Posterior vena cava (tissue), 2 donors: Measurements from ENCODE around the gene GTF2F2. TPM values are rescaled to one million over a fixed set of nuclear protein-coding genes. Genes with fewer than 3 reads are reported as not detected.

Experiments
- DNase-seq: peaks from one replicate; pipeline ENCODE4 v3.0.0-alpha.2; 2020; ENCODE audit warnings: low spot score
- intact Hi-C, 2 donors: fragments of 100-400 bp; cut with DNase I; formaldehyde crosslinking; loops; one replicate each; pipeline versions ENCODE4 v1.14.1 to v1.14.2; 2022 to 2023
- total RNA-seq, 2 donors: library from RNA; stranded (reverse); fragmentation: NEBNext Ultra II Directional; extraction: Animal tissue kit (Norgen Biotek cat#: 25700); gene quantifications; one replicate each; pipeline ENCODE4 v1.2.1, GENCODE V29; 2021
- donor health status: DM: yes; HTN: yes; CAD: no.
- donor health status: DM: yes; HTN: yes; CAD: no.

Gene GTF2F2
- total RNA-seq, 2 donors from 2014 or later, result 13.0 to 15.9 TPM

DNA sequence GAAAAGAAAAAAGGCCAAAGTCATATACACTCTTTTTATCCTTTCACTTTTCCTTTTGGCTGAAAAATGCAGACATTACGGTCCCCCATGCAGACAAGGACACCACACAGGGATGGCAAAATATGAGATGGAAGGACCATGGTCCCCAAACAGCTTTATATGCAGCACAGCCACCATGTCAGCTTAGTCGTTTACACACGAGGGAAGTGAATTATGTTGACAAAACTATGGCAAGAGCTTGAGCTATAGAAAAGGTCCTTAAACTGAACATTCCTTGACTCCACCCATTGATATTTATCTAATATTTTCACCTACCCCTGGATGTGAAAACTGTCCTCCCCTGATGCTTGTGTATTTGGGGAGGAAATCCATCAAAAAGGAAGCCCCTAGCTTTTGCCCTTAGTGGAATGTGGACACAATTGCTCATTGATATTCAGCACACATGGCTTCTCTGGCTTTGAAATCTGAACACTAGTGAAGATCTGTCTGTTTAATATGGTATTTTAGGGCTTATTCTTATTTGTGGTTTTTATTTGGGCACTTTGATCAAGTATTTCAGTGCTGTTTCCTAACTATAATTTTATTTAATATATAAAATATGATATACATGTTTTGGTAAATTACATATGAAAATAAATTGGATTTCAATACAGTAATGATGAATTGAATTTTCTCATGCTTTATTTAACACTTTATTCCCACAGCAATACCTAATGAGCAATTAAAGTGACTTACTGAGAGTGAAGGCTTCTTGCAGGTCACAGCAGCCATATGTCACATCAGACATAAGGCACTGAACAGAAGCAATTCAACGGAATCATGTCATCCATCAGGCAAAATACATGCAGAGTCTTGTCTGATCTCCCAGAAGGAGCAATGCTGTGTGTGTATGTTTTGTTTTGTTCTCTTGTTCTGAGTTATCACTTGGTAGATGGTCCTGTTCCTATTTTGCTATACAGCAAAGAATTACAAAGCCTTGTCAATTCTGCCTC lies 6.8 kb upstream of the GTF2F2 start:
- intact Hi-C loops, result no loop called here
- DNase-seq, result no peak

DNA sequence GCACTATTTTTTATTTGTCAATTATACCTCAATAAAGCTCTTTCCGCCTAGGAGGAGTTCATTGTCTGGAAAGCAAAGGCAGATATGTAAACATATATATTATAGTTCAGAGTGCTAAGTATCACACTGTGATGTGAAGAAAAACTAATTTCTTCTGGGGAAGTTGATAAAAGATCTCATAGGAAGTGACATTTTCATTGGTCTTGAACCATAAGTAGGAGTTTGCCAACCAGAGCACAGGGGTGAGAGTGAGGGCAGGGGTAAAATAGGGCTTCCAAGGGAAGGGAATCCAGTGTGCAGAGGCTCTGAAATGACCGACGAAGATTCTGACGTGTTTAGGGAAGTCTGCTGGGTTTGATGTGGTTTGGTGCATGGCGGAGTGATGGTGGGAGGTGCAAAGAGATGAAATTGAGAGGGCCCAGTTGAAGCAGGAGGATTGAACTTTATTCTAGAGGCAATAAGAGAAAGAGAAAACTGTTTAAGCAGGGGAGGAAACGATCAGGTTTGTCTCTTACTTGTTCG lies 780 bp upstream of the GTF2F2 start:
- intact Hi-C loops, result no loop called here
- no peak for DNase-seq

DNA sequence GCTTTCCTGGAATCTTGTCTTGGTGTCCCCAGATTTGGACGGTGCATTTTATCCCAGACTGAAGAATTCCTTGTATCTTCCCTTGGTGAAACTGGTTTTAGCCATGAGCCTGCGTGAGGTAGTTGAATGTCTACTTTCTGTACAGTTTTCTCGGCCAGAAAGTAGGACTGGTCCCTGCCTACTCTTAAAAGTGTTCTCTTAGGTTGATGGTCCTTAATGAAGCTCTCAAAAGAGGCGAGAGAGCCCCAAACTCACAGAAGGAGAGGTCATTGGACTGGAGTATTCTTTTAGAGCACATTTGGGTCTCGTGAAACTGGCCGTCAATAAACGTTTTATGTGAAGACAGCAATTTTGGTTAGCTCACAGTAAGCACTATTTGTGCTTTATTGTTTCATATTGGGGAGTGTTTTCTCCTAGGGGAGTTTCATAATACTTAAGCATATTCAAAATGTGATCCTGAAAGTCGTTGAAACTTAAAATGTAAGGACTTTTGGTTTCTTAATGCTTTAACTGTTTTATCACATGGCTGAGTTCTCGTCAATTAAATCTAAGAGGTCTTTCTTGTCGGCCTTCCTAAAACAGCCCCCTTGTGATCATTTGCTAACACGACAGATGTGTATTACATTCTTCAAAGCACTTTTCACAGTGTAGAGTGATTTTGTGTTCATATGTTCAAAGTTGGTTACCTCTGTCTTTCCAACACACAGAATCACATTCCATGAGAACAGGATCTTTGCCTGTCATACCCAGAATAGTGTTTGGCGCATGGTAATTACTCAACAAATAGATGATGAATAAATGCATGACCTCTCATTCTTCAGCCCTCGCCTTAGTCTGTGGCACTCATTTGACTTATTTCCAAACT lies 889 bp downstream of the GTF2F2 start:
- intact Hi-C loops, result no loop called here
- no peak for DNase-seq

DNA sequence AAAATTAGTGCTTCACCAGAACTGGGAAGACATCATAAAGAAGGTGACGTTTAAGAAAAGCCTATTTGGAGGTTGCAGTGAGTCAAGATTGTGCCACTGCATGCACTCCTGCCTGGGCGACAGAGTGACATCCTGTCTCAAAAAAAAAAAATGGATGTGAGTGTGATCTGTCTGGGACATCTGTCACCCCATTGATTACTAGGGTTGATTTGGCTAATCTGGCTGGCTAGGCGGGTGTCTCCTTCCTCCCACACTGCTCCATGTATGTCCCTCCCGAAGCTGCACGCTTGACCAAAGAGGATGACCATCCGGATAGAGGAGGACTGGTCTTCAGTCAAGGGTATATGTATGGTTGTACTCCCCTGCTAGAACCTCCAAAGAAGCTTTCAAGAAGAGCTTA lies 2.6 kb downstream of the GTF2F2 start:
- DNase-seq, result no peak
- intact Hi-C loops, result no loop called here

DNA sequence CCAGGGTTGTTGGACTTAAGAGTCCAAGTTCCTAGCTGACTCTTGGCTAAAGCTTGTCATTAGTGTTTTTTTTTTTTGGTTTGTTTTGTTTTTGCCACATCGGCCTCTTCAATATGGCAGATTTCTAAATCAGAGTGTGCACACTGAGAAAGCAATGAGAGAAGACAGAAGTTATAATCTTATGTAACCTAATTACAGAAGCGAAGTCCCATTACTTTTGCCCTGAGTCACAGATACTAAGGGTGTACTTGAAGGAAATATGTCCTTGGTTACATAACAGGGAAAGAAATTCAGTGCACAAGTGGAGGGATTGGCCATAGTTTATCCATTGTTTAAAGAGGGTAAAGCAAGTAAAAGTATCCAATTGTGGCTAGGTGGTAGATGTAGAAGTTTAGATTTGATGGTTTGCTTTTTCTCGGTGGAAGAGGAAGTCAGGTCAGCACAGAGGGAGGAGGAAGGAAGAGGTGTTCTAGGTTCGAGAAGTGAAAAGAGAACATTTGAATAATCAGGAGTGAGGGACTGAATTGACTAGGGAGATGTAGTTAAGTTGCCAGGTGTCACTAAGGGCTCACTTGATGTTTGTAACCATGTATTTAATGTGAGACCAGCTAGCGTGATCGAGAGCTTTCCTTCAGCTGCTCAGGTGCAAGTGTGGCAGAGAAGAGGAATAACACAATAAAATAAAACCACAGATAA lies 12.2 kb downstream of the GTF2F2 start:
- intact Hi-C loops, result no loop called here
- no peak for DNase-seq

DNA sequence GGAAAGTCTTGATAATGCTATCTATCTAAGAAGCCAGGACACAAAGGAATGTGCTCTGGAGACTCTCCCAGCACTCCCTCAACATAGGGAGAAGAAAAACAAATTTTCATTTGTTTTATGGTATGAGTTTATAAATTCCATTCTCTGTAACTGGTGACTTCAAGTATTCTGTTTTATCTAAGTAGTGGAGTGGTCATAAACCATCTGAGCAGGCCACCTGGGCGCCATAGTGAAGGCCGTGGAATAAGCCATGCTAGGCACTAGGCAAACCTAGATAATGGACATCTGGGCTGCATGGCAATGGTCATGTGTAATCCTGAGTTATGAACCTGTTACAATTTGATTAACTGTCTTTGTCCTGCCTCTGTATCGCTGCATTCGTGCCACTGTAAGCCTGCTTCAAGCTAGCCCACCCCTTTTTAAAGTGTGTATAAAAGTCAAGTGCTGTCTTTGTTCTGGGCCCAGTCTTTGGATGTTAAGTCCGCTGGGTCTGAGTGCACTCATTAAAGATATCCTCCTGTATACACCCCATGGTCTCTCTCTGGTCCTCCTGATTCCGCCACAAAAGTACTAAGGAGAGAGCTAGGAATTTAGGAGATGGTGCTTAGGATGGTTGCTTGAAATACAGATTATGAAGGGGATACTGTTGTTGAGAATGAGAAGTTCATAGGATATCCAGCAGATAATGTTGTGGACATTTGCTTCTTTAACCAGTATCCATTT lies 13.2 kb downstream of the GTF2F2 start:
- intact Hi-C loops, result no loop called here
- DNase-seq, result no peak

DNA sequence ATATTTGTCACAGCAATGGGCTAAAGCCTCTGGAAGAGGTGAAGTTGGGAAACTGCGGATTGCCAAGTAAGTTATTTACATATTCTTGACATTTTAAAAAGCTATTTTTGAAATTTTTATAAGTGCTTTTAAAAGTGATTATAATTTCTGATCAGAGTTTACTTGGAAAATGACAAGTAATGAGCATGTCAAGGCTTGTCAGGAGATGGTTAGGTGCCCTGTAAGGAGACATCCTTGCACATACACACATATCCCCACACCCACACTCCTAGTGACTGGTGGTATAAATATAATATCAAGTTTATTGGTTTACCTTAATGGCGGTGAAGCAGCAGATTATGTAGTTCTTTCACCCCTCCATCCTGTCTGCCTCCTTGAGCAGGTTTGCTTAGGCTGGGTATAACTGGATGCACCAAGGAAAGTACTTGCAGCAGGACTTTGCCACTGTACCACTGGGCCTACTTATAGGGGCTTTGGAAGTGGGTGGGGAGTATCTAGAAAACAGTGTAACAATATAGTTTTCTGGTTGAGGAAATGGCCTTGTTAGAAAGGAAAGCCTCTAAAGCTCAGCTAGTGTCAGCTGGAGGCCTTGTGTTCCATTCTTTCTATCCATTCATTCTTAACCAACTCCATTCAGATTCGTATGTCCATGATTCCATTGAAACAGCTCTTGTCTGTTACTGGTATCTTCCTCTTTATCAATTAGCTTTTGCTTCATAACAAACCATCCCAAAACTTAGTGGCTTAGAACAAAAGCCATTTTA lies 16.6 kb downstream of the GTF2F2 start:
- intact Hi-C loops, result no loop called here
- DNase-seq, result no peak

DNA sequence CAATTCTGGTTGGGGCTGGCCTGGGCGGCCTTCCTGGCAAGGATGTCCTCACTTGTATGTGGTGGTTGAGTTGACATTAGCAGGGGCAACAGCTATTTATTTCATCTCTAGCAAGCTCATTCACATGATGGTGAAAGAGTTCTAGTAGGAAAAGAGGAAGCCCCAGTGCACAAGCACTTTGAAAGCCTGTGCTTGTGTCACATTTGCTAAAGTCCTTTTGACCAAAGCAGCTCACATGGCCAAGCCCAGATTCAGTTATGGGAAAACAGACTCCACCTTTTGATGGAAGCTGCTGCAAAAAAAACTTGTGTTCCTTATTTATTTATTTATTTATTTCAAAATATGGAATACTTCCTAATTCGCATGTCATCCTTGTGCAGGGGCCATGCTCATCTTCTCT lies 17.2 kb downstream of the GTF2F2 start:
- intact Hi-C loops, result no loop called here
- no peak for DNase-seq

DNA sequence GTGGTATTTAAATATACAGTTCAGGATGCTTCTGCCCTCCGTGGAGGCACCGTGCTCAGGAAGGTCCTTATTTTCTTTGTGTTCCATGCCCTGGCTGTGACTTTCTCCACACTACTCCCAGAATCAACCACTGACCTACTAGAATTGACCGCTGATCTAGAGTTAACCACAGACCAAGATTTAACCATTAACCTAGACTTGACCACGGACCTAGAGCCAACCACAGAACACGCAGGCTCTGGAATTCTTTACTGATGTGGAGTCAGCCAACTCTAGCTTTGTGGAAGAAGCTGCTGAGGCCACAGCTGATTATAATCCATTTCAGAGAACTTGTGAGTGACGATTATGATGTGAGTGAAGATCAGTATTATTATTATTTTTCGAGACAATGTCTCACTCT lies 18.0 kb downstream of the GTF2F2 start:
- no peak for DNase-seq
- intact Hi-C loops, result no loop called here

DNA sequence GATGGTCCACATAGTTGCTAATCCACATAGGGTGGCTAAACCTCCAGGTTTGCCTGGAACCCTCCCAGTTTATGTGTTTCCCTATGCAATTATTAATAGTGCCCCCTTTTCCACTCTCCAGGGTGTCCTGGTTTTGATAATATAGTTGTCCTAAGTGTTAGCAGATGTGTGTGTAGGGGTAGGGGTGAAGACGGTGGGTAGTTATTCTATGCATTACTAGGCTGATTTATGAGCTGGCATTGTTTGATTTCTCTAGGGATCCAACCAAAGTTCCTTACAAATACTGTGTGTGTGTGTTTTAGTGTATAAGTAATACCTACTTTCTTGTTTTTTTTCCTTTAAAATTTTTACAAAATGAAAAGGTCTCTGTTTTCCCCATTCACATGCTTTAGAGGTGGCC lies 21.1 kb downstream of the GTF2F2 start:
- intact Hi-C loops, result no loop called here
- DNase-seq, result no peak

DNA sequence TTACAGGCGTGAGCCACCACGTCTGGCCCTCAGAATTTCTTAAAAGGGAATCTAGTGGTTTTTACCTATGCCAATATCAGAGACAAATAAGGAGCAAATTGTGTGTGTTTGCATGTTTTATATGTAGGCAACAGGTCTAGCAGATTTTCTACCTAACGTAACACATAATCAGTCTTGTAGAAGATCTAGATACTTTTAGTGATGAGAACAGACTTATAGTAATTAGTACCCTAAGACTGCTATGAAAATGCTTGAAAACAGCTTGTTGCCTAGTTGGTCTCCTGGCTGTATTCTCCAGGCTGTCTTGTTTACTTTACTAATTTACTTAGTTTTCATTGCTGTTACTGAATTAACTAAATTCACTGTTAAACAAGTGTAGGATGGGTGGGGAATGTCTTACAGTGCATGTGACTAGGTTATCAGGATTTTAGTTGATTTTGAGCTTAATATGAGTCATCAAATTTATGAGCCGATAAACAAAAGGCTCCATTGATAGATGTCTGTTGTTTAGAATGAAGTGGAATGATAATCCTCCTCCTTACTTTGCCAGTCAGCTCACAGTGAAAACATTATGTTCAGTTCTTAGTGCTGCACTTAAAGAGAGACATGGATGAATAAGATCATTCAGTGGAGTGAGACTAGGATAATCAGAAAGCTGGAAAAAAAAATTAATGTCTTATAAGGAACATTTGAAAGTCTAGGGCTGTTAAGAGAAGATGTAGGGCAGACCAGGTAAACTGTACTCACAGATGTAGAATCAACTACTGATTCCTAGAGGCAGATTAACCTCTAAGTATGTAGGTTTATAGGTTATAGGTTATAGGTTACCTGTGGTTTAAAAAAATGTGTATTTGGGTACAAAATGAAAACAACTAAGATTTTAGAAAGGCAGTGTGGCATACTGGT lies 22.4 kb downstream of the GTF2F2 start:
- no peak for DNase-seq
- intact Hi-C loops, result no loop called here

DNA sequence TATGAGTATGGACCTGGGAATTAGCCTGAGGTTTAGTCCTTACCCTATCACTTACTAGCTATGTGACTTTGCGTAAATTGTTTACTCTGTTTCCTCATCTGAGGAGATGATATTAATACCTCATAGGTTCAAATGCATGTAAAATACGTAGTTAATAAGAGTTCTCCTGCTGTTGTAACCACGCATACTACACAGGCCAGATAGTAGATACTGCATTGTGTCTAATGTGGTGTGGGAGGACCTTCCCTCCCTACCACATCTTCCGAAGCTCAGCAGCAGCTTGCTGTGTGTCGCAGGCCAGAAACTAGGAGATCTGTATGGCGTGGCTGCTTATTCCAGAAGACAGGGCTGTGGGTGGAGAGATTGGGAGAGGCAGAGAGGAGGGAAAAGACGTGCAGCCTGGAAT lies 23.0 kb downstream of the GTF2F2 start:
- DNase-seq, result no peak
- intact Hi-C loops, result no loop called here

DNA sequence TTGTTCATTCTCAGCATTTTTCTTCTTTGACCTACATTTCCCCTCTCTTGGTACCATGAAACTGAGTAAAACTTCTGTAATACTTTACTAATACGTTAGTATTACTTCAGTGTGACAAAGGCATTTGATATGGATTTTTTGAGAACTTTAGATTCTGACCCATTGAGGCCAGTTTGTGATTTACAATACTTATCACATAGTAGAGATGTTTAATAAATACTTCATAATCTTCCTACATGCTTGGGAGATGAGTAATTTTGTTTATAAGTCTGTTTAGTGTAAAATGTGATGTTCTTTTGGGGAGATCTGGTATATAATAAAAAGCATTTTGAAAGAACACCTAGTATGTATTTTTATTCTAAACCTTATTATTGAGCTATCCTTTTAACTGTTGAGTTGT lies 29.7 kb downstream of the GTF2F2 start:
- intact Hi-C loops, result no loop called here
- DNase-seq, result no peak

DNA sequence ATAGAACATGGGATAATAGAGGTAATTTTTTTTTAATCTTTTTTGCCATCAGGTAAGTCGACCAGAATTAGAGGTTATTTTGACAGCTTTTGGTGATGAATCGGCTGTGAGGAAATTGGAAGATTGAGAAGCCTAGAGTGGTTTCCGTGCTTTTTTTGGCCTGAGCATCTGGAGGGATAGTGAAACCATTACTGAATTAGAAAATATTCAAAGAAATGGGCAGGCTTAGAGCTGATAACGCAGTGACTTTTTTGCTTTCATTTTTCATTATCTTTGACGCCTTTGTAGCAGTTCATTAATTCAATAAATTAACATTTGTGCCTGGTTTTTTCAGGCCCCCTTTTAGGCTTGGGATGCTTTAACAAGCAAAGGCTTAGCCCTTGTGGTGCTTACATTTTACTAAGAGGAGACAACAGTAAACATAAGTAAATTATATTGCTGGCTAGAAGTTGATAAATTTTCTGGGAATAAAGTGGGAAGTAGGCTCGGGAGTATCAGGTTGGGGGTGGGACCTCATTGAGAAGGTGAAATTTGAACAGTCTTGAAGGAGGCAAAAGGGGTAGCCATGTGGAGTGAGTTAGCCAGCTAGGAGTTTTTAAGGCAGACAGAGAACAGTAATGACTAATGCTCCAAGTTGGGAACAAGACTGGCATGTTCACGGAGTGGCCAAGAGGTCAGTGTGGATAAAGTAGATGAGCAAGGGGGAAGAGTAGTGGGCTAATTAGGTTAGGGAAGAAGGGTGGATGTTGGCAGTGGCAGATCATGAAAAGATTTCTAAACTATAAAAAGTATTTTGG lies 36.5 kb downstream of the GTF2F2 start:
- DNase-seq, result no peak
- intact Hi-C loops, result no loop called here

DNA sequence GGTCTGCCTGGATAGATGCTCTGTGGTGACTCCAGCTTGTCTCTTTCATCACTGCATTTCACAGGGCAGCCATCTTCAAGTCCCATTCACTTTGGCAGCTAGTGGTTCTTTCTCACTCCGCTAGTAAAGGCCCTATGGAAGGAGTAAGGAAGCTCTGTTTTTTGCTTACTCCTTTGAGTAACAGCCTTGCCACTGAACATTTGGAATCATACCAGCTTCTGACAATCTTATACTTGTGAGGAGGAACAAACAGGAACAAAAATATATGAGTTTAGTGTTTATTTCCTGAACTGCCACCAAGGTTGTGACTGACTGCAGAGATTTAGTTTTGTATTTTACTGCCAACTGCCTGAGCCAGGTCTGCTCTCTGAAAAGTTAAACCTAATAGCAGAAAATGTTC lies 41.9 kb downstream of the GTF2F2 start:
- no peak for DNase-seq
- intact Hi-C loops, result no loop called here

DNA sequence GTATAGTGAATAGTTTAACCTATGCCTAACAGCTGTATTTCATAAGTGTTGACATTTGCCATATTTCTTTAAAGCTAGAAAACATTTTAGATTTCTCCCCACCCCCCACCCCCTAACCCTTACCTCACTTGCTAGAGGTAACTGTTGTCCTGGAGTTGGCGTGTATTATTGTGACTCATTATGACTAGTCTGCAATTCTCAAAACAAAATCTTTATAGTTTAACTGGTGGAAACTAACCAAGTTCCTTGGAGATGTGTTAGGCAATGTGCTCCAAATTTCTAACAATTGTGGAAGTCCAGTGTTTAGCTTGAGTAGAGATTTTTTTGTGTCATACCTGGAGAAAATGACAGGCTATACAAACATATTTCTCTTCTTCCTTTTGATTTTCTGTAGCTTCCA lies 42.5 kb downstream of the GTF2F2 start:
- no peak for DNase-seq
- intact Hi-C loops, result no loop called here
